Neural progenitor cell (in vitro differentiated cells): ENCODE measurements around the gene TBXAS1.

Experiments used
- EZH2 ChIP-seq: fragments of 200-600 bp; sonication (generic); IDR thresholded peaks from 2 replicates; pipeline ENCODE4 v1.6.1; 2017; ENCODE audit warnings: antibody characterized with exemption, mild to moderate bottlenecking, moderate library complexity
- EZH2phosphoT487 ChIP-seq: fragments of 200-600 bp; sonication (generic); IDR thresholded peaks from 2 replicates; pipeline ENCODE4 v1.6.1; 2017; ENCODE audit warnings: antibody characterized with exemption
- TF ChIP-seq, protein P1 (sequence below): fragments of 200-600 bp; sonication (generic); IDR thresholded peaks from 2 replicates; pipeline ENCODE4 v1.5.1; 2017; ENCODE audit warnings: antibody characterized with exemption, mild to moderate bottlenecking

DNA sequence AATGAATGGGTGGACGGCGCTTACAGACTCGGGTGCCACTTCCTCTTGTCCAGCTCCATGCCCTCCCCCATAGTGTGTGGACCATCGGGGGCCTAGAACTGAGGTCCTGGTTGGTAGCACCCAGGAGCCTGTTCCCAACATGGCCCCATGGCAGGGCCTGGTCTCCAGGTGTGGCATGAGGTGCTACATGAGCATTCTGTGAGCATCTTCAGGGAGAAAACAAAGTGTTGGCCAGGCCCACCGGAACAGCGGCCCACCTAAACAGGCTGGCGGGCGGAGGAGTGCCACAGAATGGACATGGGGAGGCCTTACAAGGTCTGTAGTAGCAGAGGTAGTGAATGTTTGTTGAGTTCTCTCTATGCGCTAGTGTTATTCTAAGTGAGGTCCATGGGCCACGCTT is 156.7 kb downstream of the TBXAS1 start:
- TF ChIP-seq EZH2: no peak
- TF ChIP-seq, protein P1, sequence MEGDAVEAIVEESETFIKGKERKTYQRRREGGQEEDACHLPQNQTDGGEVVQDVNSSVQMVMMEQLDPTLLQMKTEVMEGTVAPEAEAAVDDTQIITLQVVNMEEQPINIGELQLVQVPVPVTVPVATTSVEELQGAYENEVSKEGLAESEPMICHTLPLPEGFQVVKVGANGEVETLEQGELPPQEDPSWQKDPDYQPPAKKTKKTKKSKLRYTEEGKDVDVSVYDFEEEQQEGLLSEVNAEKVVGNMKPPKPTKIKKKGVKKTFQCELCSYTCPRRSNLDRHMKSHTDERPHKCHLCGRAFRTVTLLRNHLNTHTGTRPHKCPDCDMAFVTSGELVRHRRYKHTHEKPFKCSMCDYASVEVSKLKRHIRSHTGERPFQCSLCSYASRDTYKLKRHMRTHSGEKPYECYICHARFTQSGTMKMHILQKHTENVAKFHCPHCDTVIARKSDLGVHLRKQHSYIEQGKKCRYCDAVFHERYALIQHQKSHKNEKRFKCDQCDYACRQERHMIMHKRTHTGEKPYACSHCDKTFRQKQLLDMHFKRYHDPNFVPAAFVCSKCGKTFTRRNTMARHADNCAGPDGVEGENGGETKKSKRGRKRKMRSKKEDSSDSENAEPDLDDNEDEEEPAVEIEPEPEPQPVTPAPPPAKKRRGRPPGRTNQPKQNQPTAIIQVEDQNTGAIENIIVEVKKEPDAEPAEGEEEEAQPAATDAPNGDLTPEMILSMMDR: no peak
- no peak for TF ChIP-seq EZH2phosphoT487
